ENCODE results near the gene PRRC2A.
"Not testable (repeated sequence)": the region's sequence is repeated elsewhere in the genome, so short reads cannot be mapped to it uniquely, and the experiment has no call there.

Gene PRRC2A

DNA sequence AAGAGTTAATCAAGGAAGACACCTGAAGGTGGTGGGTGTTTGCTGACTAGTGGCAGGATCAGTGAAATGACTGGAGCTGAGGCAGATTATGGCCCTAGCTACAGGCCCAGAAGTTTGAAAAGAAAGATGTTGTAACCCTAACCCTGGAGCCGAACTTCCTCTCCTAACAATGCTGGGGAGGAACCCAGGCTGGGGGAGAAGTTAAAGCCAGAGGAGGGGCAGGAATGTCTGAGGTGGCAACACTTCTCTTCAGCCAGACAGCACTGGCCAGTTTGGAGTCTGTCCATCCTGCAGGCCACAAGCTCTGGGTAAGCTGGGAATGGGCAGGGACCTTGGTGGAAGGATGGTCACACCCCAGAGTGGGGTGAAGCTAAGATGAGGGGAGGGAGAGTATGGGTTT, 34.5 kb upstream of the PRRC2A start, which contains the start of gene LST1:
Gene LST1, plus strand, starts transcription at position 270 of the 400 bp plus-strand sequence. CDS start 1,023 bp downstream, outside the sequence.
- peak; percentile 55 for DNase-seq

DNA sequence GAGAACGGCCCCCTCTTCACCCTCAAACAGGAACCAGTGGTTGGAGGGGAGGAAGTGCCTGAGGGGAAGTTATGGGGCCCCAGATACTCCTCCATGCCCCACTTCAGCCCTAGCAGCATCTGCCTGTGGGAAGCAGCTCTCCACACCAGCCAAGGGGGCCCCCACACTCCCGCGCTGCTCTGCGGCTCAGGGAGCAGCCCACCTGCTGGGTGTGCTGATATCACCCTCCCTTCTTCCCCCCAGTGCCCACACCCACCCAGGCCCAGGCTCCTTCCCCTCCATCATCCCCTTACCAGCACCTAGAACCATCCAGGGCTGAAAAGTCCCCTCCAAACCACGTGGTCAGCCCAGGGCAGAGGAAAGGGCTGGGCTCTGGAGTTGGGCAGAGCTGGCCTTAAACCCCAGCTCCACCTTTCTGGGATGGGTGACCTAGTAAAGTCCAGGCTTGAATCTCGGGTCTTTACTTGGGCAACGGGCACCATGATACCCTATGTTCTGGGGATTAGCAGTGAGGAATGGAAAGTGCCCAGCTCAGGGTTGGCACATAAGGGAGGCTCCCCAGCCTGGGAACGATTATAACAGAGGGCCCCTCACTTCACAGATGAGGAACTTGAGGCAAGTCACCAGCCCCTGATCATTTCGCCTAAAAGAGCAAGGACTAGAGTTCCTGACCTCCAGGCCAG, 33.8 kb upstream of the PRRC2A start:
- DNase-seq, result peak; percentile 75

DNA sequence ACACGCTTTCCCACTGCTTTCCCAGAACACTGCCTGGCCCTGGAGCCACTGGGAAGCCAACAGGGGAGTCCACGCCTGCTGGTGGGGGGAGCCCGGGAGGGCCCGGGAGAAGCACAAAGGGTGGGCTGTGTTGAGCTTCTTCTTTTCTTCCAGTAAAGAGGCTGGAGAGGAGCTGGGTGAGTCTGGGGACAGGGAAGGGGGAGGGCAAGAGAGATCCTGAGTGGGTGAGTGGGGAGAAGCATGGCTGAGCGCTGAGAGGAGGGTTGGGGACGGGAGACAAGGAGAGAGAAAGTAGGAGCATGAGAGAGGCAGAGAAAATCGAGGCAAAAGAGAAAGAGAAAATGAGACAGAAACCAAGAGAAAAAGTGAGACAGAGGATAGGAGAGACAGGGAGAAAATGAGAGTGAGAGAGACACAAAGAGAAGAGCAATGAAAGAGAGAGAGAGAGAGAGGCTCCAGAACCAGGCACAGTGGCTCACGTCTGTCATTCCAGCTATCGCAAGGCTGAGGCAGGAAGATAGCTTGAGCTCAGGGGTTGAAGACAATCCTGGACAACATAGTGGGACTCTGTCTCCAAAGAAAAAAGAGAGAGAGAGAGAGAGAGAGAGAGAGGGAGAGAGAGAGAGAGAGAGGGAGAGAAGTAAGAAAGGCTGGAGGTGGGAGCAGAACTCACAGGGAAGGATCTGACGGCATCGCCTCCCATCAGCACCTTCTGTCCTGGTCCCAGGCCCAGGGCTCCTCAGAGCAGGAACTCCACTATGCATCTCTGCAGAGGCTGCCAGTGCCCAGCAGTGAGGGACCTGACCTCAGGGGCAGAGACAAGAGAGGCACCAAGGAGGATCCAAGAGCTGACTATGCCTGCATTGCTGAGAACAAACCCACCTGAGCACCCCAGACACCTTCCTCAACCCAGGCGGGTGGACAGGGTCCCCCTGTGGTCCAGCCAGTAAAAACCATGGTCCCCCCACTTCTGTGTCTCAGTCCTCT, 32.4 kb upstream of the PRRC2A start:
- no peak for DNase-seq

- no peak for DNase-seq
These were observed 31.5 kb upstream of the PRRC2A start for GRCh38 chr6:31588871-31589650.

DNA sequence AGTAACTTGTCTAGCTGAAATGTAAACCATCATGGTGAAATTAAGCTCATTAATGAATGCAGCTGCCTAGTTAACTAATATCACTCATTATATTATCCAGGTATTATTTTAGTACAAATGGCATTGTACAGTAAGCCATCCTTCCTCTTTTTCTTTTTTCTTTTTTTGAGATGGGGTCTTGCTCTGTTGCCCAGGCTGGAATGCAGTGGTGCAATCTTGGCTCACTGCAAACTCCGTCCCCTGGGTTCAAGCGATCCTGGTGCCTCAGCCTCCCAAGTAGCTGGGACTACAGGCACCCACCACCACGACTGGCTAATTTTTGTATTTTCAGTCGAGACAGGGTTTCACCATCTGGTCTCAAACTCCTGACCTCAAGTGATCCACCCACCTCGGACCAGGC, 29.8 kb upstream of the PRRC2A start:
- not testable (repeated sequence) for DNase-seq

- DNase-seq, result no peak
These were observed 28.1 kb upstream of the PRRC2A start for GRCh38 chr6:31592396-31592771.

DNA sequence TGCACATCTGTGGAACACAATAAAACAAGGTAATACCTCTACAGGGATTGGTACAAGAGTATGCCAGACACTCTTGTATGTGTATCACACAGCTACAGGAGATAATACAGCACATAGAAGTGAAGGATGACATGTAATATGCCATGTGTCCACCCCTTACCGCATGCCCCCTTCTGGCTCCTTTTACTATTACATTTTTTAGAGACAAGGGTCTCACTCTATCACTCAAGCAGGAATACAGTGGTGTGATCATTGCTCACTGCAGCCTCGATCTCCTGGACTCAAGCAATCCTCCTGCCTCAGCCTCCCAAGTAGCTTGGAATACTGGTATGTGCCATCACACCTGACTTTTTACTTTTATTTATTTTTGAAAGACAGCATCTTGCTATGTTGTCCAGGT, 23.5 kb upstream of the PRRC2A start:
- peak; percentile 88 for DNase-seq

DNA sequence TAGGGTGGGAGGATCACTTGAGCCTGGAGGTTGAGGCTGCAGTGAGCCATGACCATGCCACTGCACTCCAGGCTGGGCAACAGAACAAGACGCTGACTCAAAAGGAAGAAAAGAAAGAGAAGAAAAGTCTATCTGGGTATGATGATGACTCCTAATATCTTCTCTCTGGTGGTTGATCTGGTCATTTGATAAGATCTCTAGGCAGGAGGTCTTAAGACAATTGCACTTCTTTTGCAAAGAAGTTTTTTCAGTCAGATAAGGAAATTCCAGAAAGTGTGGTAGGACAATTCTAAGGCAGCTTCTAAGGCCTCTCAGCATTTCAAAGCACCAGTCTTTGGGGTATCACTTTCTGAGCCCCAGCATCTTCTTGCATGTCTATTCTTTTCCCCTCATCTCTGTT, 13.2 kb upstream of the PRRC2A start:
- no peak for DNase-seq

DNA sequence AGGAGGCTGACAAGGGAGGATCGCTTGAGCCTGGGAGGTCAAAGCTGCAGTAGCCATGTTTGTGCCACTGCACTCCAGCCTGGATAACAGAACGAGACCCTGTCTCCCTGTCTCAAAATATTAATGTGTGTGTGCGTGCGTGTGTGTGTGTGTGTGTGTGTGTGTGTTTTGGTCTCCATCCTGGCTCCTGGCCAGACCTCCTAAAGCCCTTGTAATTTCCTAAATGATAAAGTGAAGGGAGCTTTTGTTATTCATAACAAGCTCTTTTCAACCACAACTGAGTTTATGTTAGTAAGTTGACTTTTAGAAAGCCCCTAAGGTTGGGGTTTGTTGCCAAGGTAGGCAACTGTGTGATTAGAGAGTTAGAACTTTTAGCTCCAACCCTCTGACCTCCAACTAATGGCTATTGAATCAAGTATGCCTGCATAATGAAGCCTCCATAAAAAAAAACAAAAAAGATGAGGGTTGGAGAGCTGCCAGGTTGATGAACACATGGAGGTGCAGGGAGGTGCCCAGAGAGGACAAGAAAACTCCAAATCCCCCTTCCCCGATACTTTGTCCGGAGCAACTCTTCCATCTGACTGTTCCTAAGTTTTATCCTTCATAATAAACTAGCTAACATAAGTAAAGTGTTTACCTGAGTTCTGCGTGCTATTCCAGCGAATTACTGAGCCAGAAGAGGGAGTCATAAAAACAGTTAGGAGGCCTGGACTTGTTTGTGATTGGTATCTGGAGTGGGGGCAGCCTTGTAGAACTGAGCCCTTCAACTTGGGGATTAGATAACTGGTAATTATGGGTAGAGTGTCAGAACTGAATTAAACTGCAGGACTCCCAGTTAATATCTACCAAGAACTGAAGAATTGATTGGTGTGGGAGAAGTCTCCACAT, 10.8 kb upstream of the PRRC2A start:
- DNase-seq, result peak; percentile 71

- no peak for DNase-seq
These were observed 9.5 kb upstream of the PRRC2A start for GRCh38 chr6:31610968-31611367.

DNA sequence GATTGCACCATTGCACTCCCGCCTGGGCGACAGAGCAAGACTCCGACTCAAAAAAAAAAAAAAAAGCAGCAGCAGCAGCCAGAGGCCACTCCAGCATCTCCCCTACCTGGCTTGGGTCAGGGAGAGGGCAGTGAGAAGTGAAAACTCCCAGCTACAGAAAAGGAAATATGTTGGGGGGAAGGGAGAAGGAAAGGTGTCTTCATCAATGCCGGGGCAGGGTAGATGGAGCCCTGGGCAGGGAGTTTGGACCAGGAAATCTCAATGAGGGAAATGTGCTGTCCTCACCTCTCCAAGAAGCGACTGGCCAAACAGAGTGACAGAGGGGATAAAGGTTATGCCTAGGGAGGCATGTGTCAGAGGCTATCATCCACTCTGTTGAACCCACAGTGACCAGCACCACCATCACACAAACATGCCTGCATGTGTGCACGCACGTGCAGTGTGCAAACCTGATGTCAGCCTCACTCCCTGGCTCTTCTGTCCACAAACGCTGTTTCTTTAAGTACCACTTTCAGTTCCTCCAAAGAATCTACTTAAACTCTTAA, 6.4 kb upstream of the PRRC2A start:
- DNase-seq, result no peak

- DNase-seq, result peak; percentile 32
These were observed 5.6 kb upstream of the PRRC2A start, which contains the start of gene AIF1 for GRCh38 chr6:31614684-31615578. Gene AIF1 (plus strand): TSS chr6:31615234. CDS start chr6:31615330, 96 bp downstream.

- peak; percentile 71 for DNase-seq
These were observed 4.8 kb upstream of the PRRC2A start for GRCh38 chr6:31615748-31616147.

- no peak for DNase-seq
These were observed 3.5 kb upstream of the PRRC2A start for GRCh38 chr6:31617010-31617409.

GRCh38 chr6:31619805-31620585, 520 bp upstream of the PRRC2A start:
- peak; percentile 100 for DNase-seq

DNA sequence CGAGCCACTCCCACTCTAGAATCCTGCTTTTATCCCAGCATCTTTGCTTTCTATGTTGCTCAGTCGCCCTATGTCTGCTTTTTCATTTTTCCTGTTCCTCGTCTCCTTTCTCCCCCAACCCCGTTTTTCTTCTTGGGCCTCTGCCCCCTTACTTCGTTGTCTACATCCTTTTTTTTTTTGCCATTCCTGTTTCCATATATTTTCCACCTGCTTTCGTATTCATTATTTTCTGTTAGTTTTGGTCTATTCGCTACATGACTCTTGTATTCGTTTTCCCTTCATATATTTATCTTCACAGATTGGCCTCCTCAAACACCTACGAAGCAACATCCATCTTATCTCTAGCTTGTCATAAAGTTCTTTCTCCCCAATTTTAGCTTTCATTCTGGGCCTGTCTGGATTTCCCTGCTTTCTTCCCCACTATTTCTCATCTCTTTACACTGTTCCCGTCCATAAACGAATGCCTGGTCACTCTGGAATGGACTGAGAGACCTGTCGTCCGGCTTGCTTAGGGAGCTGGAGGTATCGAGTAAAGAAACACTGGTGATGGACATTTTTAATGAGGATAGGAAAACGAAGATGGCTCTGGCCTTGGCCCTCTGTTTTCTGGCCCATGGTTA, 915 bp downstream of the PRRC2A start:
- no peak for DNase-seq

- DNase-seq, result no peak
These were observed 1.5 kb downstream of the PRRC2A start for GRCh38 chr6:31621991-31622390.

DNA sequence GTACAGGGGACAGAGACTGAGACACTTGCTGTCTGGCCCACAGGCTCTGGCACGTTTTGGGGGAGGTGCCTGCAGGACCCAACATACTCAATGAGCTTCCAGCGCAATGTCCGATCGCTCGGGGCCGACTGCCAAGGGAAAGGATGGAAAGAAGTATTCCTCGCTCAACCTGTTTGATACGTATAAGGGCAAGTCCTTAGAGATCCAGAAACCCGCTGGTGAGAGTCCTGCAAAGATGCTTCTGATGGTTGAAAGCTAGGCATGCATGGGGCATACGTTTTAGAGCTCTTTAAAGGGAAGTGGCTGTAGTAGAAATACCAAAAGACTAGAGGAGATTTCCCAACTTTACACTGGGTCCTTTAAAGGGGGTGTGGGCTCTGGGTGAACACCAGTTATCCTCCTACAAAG, 2.2 kb downstream of the PRRC2A start:
- DNase-seq, result peak; percentile 31

DNA sequence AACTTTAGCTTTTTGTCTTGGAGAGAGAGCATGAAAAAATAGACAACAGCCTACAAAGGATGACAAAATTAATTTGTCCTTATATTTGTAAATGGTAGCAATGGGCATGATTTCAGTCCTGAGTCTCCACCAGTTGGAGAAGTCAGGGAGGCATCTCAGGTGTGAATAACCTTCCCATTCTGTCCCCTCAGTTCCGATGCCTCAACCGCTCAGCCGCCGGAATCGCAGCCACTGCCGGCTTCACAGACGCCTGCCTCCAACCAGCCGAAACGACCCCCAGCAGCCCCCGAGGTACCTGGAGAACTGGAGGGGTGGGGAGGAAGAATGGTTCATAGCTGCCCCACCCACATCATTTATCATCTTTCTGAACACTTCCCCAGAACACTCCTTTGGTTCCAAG, 3.6 kb downstream of the PRRC2A start:
- DNase-seq, result no peak
